GM21529 (cell line): ENCODE results near the gene FOSL2.
A peak's percentile ranks its signal among the peaks of the same experiment; 100 is the strongest.
"Not testable (repeated sequence)": the region's sequence is repeated elsewhere in the genome, so short reads cannot be mapped to it uniquely, and the experiment has no call there.

ENCODE experiments used
- ATAC-seq: cut with Tn5 transposase; IDR thresholded peaks from one replicate; pipeline ENCODE4 v1.9.1; 2021; ENCODE audit not compliant: unreplicated experiment

FOSL2 gene

GRCh38 chr2:28371728-28372127, 20.9 kb upstream of the FOSL2 start:
- not testable (repeated sequence) for ATAC-seq

DNA sequence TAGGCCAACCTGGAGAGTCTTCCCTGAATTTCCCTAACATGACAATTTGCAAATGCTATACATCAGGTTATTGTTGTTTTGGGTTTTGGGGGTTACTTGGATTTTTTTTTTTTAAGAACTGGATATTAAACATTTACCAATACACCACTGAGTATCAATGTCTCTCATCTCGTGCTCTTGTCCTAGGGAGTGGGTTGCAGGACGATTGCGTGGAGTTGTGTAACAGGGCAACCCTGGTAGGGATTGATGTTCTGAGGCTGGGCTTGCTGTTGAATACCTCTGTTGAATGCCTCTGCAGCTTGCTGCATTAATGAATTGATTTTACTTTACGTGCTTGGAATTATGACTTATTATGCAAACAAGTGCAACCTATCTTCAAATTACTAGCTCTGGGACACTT, 18.8 kb upstream of the FOSL2 start:
- ATAC-seq = no peak

- no peak for ATAC-seq
These were observed 18.3 kb upstream of the FOSL2 start for GRCh38 chr2:28374331-28374730.

DNA sequence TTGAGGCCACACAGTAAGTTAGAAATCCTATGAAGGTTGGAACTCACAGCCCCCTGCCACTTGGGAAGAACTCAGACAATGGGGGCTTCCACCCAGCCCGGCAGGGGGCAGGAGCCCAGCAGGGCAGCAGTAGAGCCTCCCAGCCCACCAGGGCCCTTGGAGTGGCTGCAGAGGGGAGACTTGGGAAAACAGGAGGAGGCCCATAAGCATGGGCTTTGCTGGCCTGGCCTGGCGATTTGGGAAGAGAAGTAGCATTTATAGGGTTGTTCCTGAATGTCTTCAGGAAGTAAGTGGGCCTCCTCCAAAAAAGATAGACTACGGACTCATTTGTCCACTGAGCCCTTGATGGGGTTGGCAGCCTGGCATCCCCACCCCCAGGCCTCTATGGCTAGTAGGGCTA, 17.4 kb upstream of the FOSL2 start:
- no peak for ATAC-seq

DNA sequence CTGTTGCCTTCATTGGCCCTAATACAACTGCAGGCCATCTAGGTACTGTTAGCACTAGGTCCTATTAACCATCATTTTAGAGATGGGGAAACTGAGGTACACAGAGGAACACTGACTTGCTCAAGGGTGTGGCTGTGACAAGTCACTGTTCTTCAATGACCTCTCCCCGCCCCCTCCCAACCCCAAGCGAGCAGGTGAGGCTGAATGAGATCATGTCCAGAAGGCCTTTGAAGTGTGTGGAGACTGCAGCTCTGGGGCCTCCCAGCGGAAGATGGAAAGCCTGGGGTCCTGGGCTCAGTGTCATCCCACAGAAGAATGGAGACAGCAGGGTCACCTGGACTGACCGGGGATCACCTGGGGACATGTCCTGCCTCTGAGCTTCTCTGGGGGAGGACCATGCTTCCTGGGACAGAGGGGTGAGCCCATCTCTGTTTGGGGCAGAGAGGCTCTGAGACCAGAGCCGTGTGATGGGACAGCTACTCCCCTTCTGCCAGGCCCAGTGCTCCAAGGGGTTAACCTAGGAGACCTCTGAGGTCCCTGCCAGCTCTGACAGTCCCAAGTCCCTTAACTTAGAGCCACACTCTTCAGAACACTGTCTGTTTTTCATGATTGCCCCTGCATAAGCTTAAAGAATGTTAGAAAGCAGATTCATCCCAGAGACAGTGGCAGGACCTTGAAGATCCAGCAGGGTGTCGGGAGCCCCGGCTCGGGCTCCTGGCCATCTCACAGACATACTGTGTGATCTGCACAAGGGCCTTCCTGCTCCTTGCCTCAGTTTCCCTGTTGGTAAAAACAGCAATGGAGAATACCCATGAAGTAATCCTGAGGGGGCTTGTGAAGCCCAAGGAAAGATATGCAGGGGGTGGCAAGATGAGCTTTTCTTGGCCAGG, 16.7 kb upstream of the FOSL2 start:
- no peak for ATAC-seq

- no peak for ATAC-seq
These were observed 15.4 kb upstream of the FOSL2 start for GRCh38 chr2:28377195-28377816.

GRCh38 chr2:28377984-28378678, 14.5 kb upstream of the FOSL2 start:
- ATAC-seq = no peak

GRCh38 chr2:28378679-28379584, 13.7 kb upstream of the FOSL2 start:
- no peak for ATAC-seq

- no peak for ATAC-seq
These were observed 12.4 kb upstream of the FOSL2 start for GRCh38 chr2:28380219-28380618.

DNA sequence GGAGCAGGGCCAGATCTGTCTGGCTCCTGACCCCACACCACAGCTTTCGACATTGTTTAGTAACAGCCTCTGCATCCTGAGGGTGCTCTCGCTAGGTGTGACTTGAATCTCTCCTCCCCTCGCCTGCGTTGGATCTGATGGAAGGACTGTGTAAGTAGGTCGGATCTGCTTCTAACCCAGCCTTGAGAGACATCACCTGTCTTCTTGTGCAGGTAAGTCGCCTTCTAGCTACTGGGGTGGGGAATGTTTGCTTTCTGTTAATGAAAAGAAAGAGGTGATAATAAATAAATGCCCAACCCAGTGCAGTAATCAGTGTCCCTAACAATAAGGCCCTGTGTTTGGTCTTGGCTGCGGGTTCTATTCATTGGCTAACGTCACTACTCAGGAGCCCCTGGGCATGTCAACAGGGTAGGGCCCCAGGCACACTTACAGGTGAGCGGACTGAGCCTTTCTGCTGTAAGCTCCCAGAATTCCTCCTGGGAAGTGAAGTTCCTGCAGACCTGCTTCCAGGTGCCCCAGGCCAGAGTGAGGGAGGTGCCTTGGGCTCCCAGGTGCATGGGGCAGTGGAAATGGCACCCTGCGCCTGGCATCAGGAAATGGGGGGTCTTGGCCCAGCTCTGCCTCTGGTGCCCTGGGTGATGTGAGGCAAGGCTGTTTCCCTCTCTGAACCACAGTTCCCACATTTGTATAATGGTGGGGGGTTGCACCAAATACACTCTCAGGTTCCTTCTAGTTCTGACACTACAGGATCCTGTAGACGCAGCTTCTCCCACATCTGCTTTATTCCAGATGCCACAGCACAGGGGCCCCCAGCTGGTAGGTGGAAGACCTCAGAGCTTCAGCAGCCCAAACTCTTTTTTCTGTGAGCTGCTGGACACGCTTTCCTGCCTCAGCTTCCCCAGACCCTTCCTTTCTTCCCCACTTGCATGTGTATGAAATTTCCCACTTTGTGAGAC, 11.2 kb upstream of the FOSL2 start:
- ATAC-seq = no peak

DNA sequence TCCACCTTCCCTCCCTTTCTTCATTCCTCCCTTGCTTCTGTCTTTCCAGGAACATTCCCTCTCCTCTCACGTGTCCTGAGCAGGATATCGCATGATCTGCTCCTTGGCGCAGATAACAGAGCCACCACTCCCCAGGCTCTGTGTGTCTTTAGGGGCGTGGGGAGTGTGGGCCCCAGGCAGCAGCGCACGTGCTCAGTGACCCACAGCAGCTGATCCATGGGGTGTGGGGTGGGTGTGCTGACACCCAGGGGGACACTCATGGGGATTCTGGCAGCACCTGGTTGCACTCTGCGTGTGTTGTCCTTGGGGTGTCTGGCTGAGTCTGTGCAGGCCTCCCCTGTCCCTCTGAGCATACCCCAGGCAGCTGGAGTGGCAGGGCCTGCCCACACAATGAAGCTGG, 9.9 kb upstream of the FOSL2 start:
- no peak for ATAC-seq

DNA sequence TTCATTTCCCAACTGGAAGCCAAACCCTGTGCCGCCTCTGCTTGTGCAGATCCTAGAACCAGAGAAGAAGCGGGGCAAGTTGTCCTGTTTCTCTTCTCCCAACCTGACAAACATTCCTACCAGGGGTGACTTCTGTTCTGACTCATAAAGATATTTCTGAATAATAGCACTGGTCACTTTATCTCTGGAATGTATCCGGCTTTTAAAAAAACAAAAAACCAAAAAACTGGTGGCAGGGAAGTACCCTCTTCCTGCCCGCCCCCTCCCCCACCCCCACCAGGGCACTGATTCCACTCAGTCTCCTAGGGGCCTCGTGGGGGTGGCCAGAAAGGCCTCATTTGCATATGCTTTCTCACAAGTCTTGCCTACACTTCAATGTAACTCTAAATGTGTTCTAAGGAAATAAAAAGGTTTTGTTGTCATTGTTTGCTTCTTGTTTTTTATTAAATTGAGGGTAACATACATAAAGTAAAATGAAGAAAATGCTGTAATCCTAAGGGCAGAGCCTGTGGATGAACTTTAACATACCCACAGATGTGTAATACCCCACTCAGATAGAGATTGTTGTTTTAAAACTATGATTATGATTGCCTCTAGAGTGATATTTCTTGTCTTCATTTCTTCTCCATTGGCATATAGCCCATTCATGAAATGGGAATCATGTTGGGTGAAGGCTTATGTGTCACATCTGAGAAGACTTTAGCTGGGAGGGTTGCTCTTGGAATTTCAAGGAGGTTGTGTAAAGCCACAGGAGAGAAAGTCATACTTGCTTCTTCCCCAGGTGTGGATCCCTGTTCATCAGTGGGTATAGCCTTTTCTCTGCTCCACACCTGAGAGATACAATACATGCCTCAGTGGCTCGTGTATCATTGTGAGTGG, 5.3 kb upstream of the FOSL2 start:
- no peak for ATAC-seq

DNA sequence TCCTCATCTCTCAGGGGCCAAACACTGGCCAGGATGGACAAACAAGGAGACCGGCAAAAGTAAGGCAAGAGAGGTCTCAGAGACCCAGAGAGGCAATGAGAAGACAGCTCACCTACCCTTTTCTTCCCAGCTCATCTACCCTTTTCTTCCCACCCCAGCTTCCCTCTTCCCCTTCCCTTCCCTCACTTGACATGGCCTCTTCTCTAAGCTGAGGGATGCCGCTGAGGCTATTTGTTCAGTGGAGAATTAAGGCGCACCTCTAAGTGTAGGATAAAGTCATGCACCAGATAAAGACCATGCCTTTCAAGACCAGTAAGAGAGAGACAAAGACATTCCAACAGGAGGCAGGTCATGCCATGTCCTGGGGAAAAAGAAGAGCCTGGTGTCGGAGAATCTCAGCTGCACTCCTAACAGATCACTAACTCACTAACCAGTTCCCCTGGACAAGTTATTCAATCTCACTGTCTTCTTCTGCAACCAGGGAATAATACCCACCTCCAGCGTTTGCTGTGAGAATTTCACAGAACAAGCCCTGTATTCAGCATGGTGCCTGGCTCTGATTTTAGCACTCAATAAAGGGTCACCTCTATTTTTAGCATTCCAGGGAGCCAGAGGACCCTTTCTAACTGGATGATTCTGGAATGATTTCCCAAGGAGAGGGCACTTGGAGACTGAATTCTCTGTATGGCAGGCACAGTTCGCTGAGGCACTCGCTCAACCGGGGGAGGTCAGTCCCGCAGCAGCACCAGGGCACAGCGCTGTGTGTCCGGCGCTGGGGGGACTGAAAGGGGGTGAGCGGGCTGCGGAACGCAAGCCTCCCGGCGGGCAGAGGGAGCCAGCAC, 3.0 kb upstream of the FOSL2 start:
- no peak for ATAC-seq

DNA sequence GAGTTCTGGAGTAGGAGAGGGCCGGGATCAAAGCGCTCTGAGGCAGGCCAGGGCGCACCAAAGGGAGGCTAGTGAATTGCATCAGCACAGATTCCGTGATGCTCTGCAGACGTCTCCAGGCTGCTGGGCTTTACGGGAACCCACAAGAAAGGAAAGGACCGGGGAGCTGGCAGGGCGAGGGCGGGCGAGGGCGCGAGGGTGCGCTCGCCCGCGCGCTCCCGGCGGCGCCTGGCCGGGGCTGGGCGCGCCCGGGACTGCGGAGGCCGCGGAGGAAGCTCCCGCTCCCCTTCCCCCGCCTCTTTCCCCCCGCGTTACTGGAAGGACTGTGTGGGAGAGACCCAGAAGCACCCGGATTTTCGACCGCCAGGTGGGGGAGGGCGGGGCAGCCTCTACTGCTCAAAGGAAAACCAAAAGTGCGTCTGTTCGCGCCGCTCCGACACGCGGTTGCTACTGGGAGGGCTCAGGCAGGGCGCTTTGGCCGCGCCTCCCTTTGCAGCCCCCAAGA, 2.4 kb upstream of the FOSL2 start:
- peak; percentile 22 for ATAC-seq

DNA sequence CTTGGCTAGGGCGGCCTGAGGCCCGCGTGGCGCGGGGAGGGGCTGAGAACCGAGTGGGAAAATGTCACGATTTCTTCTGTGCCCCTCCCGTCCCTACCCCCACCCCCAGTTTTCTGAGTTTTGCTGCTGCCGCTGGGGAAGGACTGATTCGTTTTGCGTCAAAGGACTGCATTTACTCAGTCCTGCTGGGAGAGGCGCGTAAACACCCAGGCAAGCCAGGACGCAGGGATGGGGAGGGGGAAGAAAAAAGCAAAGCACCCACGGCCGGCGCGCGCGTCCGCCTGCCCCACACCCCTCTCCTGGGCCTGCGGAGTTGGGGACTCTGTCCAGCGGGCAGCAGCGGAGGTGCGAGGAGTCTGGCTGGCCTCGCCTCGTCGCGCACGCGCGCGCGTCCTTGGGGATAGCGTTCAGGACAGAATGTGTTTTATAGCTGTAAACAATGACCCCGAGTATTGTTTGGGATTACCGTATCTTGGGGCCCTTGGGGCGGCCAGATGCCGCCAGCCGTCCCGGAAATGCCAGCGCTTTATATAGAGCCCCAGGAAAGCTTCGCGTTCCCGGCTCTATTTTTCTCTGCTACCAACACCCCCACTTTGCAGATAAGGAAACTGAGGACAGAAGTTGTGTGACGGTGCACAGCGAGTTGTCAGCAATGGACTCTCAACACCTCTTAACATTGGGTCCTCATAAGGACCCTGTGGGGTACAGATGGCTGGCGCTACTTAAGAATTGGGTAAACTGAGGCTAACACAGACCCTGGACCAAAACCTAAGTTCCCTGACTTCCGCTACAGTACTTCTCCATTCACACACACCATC, 1.7 kb upstream of the FOSL2 start:
- ATAC-seq = no peak

GRCh38 chr2:28391564-28392296, 928 bp upstream of the FOSL2 start:
- peak; percentile 40 for ATAC-seq
